H1 (cell line): ENCODE measurements around the gene TAPBPL. TPM values are rescaled to one million over a fixed set of nuclear protein-coding genes. Genes with fewer than 3 reads are reported as not detected.

Source experiments
- BACH1 ChIP-seq: IDR thresholded peaks from 2 replicates; pipeline ENCODE4 v1.6.1; 2012; ENCODE audit warnings: low read length, improper control_type of control experiment
- BRCA1 ChIP-seq: IDR thresholded peaks from 2 replicates; pipeline ENCODE4 v1.6.1; 2012; ENCODE audit warnings: low read depth, low read length, improper control_type of control experiment
- CBX8 ChIP-seq: fragments of 300-800, 300-1000 bp; sonication (generic); IDR thresholded peaks from 2 replicates; pipeline ENCODE4 v1.7.1; 2016; ENCODE audit warnings: low read depth, low read length, borderline replicate concordance
- KDM5A ChIP-seq: fragments of 200-600 bp; IDR thresholded peaks from 2 replicates; pipeline ENCODE4 v1.7.1; 2012; ENCODE audit warnings: mild to moderate bottlenecking, low read length, inconsistent platforms, mixed read lengths
- NANOG ChIP-seq: IDR thresholded peaks from 2 replicates; pipeline ENCODE4 v1.6.1; 2011; ENCODE audit warnings: low read length, low read depth, mild to moderate bottlenecking, inconsistent platforms; ENCODE audit not compliant: insufficient read depth, poor library complexity, severe bottlenecking
- NRF1 ChIP-seq: IDR thresholded peaks from 2 replicates; pipeline ENCODE4 v1.6.1; 2011; ENCODE audit warnings: mild to moderate bottlenecking, low read depth, low read length, improper control_type of control experiment
- SIN3A ChIP-seq, 2 experiments: IDR thresholded peaks in 1 of 2; conservative IDR thresholded peaks in 1 of 2; 2 replicates each; pipeline ENCODE4 v1.6.1; 2011 to 2012; ENCODE audit warnings: low read length in 2 of 2, improper control_type of control experiment in 1 of 2, low read depth in 1 of 2, mild to moderate bottlenecking in 1 of 2
- YY1 ChIP-seq: IDR thresholded peaks from 2 replicates; pipeline ENCODE4 v1.6.1; 2011; ENCODE audit warnings: low read depth, mild to moderate bottlenecking, low read length
- polyA plus RNA-seq, 7 experiments: library from polyadenylated mRNA; depleted of rRNA in 3 of 7; stranded (reverse) in 5 of 7; unstranded in 2 of 7; fragments of >200 nt in 5 of 7; fragments of 200-250 nt in 2 of 7; gene quantifications; 1 replicate in 5 of 7; 2 replicates in 1 of 7; 4 replicates in 1 of 7; pipeline versions ENCODE4 v1.2.1 to v1.2.3, GENCODE V29; 2011 to 2013; ENCODE audit warnings: missing spikeins in 2 of 7, mixed read lengths in 2 of 7
- total RNA-seq: library from RNA; stranded (reverse); fragmentation: NEBNext Ultra II Directional; extraction: Animal tissue kit (Norgen Biotek cat#: 25700); gene quantifications from 2 replicates; pipeline ENCODE4 v1.2.1, GENCODE V29; 2021
- TF ChIP-seq, protein P1 (sequence below): fragments of 300-600 bp; sonication (generic); IDR thresholded peaks from 2 replicates; pipeline ENCODE4 v1.7.1; 2012; ENCODE audit warnings: low read length, moderate library complexity, mild to moderate bottlenecking, inconsistent platforms; ENCODE audit not compliant: insufficient replicate concordance
- TF ChIP-seq, protein P2 (sequence below): IDR thresholded peaks from 2 replicates; pipeline ENCODE4 v1.6.1; 2012; ENCODE audit warnings: low read length, inconsistent platforms

The TAPBPL gene
- total and polyA plus RNA-seq, 2 of the 8 experiments (the other 6 are each of a cell fraction or from before 2014, with no cell fraction given): 0.61 to 1.5 TPM

DNA sequence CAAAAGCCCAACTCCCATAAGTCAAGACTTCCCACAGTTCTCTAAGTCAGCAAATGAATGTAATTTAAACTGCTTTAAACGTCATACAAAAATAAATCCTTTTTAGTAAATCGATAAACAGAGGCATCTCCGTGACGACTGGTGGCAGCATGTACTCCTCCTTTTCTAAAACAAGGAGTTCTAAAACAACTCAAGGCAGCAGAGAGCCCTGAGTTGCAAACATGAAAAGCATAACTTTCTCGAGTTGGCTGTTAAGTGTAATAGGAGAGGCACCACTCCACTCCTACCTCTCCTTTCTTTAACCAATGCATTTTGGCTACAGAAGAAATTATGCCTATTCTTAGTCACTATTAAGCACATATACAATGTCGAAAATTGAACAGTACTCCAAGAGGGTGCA lies 45.9 kb upstream of the TAPBPL start (continued):
- TF ChIP-seq, protein P1, sequence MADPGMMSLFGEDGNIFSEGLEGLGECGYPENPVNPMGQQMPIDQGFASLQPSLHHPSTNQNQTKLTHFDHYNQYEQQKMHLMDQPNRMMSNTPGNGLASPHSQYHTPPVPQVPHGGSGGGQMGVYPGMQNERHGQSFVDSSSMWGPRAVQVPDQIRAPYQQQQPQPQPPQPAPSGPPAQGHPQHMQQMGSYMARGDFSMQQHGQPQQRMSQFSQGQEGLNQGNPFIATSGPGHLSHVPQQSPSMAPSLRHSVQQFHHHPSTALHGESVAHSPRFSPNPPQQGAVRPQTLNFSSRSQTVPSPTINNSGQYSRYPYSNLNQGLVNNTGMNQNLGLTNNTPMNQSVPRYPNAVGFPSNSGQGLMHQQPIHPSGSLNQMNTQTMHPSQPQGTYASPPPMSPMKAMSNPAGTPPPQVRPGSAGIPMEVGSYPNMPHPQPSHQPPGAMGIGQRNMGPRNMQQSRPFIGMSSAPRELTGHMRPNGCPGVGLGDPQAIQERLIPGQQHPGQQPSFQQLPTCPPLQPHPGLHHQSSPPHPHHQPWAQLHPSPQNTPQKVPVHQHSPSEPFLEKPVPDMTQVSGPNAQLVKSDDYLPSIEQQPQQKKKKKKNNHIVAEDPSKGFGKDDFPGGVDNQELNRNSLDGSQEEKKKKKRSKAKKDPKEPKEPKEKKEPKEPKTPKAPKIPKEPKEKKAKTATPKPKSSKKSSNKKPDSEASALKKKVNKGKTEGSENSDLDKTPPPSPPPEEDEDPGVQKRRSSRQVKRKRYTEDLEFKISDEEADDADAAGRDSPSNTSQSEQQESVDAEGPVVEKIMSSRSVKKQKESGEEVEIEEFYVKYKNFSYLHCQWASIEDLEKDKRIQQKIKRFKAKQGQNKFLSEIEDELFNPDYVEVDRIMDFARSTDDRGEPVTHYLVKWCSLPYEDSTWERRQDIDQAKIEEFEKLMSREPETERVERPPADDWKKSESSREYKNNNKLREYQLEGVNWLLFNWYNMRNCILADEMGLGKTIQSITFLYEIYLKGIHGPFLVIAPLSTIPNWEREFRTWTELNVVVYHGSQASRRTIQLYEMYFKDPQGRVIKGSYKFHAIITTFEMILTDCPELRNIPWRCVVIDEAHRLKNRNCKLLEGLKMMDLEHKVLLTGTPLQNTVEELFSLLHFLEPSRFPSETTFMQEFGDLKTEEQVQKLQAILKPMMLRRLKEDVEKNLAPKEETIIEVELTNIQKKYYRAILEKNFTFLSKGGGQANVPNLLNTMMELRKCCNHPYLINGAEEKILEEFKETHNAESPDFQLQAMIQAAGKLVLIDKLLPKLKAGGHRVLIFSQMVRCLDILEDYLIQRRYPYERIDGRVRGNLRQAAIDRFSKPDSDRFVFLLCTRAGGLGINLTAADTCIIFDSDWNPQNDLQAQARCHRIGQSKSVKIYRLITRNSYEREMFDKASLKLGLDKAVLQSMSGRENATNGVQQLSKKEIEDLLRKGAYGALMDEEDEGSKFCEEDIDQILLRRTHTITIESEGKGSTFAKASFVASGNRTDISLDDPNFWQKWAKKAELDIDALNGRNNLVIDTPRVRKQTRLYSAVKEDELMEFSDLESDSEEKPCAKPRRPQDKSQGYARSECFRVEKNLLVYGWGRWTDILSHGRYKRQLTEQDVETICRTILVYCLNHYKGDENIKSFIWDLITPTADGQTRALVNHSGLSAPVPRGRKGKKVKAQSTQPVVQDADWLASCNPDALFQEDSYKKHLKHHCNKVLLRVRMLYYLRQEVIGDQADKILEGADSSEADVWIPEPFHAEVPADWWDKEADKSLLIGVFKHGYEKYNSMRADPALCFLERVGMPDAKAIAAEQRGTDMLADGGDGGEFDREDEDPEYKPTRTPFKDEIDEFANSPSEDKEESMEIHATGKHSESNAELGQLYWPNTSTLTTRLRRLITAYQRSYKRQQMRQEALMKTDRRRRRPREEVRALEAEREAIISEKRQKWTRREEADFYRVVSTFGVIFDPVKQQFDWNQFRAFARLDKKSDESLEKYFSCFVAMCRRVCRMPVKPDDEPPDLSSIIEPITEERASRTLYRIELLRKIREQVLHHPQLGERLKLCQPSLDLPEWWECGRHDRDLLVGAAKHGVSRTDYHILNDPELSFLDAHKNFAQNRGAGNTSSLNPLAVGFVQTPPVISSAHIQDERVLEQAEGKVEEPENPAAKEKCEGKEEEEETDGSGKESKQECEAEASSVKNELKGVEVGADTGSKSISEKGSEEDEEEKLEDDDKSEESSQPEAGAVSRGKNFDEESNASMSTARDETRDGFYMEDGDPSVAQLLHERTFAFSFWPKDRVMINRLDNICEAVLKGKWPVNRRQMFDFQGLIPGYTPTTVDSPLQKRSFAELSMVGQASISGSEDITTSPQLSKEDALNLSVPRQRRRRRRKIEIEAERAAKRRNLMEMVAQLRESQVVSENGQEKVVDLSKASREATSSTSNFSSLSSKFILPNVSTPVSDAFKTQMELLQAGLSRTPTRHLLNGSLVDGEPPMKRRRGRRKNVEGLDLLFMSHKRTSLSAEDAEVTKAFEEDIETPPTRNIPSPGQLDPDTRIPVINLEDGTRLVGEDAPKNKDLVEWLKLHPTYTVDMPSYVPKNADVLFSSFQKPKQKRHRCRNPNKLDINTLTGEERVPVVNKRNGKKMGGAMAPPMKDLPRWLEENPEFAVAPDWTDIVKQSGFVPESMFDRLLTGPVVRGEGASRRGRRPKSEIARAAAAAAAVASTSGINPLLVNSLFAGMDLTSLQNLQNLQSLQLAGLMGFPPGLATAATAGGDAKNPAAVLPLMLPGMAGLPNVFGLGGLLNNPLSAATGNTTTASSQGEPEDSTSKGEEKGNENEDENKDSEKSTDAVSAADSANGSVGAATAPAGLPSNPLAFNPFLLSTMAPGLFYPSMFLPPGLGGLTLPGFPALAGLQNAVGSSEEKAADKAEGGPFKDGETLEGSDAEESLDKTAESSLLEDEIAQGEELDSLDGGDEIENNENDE: no peak
- no peak for TF ChIP-seq CBX8
- TF ChIP-seq NANOG: no peak
- no peak for TF ChIP-seq SIN3A (conservative IDR thresholded peaks at IDR 0.05 in 1 of 2, IDR thresholded peaks at IDR 0.05 in 1 of 2; ENCODE audit: low read depth in 1 of 2, low read length in 2 of 2)
- TF ChIP-seq NRF1: no peak
- TF ChIP-seq YY1: no peak
- TF ChIP-seq BRCA1: no peak
- no peak for TF ChIP-seq BACH1
- no peak for TF ChIP-seq KDM5A
- TF ChIP-seq, protein P2, sequence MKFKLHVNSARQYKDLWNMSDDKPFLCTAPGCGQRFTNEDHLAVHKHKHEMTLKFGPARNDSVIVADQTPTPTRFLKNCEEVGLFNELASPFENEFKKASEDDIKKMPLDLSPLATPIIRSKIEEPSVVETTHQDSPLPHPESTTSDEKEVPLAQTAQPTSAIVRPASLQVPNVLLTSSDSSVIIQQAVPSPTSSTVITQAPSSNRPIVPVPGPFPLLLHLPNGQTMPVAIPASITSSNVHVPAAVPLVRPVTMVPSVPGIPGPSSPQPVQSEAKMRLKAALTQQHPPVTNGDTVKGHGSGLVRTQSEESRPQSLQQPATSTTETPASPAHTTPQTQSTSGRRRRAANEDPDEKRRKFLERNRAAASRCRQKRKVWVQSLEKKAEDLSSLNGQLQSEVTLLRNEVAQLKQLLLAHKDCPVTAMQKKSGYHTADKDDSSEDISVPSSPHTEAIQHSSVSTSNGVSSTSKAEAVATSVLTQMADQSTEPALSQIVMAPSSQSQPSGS: no peak
